ENCODE data around the gene APLP2.
A peak's percentile ranks its signal among the peaks of the same experiment; 100 is the strongest.

DNA sequence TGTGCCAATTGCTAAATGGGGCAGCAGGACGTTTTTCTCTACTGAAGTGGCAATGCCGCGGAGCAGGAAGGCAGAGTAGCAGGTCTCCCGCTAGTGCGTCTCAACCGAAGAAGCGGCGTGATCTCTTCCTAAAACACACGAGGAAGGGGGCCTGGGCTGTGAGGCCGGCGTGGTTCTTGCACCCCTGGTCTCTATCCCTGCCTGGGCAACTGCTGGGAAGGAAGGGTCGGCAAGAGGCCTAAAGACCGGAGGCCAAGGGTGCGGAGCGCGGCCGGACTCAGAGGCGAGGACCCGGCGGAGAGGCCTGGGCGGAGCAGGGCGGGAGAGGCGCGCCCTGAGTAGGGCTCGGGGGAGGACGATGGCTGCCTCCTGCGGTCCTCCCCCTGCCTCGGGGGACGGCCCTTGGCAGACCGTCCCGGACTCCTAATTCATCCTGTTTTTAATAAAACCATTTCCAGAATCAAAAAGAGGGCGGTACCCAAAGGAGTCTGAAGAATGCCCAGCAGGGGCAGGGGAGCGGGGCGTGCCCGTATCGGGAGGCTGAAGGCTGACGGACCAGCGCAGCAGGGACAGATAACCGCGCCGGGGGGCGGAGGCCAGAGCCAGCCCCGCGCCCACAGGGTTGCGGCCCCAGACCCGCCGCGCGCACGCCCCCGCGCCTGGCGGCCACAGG lies 572 bp upstream of the APLP2 start:
- TF ChIP-seq, protein P1, sequence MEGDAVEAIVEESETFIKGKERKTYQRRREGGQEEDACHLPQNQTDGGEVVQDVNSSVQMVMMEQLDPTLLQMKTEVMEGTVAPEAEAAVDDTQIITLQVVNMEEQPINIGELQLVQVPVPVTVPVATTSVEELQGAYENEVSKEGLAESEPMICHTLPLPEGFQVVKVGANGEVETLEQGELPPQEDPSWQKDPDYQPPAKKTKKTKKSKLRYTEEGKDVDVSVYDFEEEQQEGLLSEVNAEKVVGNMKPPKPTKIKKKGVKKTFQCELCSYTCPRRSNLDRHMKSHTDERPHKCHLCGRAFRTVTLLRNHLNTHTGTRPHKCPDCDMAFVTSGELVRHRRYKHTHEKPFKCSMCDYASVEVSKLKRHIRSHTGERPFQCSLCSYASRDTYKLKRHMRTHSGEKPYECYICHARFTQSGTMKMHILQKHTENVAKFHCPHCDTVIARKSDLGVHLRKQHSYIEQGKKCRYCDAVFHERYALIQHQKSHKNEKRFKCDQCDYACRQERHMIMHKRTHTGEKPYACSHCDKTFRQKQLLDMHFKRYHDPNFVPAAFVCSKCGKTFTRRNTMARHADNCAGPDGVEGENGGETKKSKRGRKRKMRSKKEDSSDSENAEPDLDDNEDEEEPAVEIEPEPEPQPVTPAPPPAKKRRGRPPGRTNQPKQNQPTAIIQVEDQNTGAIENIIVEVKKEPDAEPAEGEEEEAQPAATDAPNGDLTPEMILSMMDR (IDR thresholded peaks at IDR 0.05): peak in 4 of 6 experiments; percentile 8 to 52 (median 48)
- peak in 3 of 4 donors; percentile 46 to 47 (median 46) for TF ChIP-seq POLR2A (IDR thresholded peaks at IDR 0.05)
- no peak for TF ChIP-seq EP300 (IDR thresholded peaks at IDR 0.05)
- peak in 1 of 2 donors; percentile 6 for TF ChIP-seq POLR2AphosphoS5 (IDR thresholded peaks at IDR 0.05)
